Measurements from ENCODE around the gene TTC21A. TPM values are rescaled to one million over a fixed set of nuclear protein-coding genes. Genes with fewer than 3 reads are reported as not detected.

TTC21A gene
- total RNA-seq, 2 donors from 2014 or later: 9.0 to 23.2 TPM

GRCh38 chr3:39141171-39141995 lies 33.9 kb downstream of the TTC21A start:
- intact Hi-C loops (cut with DNase I): no loop called here
- Histone ChIP-seq H3K27ac (peak overlapping the region; percentile 93 to 100), H3K27me3 (replicated peaks; ENCODE audit: insufficient read depth) (no peaks in the 10 kb centered on the region), H3K4me1 (replicated peaks) (peaks cover 34% of the 10 kb centered on the region), H3K9me3 (no peaks in the 10 kb centered on the region), H3K4me3 (peak overlapping the region in 1 of 2 donors; percentile 0), H3K36me3 (peaks cover 8 to 17% of the 10 kb centered on the region in 2 donors)
- peak; percentile 92 for DNase-seq (ENCODE audit: low spot score)
- TF ChIP-seq POLR2A (IDR thresholded peaks at IDR 0.05): peak; percentile 22
- no peak for TF ChIP-seq CTCF (IDR thresholded peaks at IDR 0.05)
- TF ChIP-seq POLR2AphosphoS5 (IDR thresholded peaks at IDR 0.05): peak; percentile 87
- 29% methylated on average over 4 of the region's 4 CpGs for WGBS

GRCh38 chr3:39142067-39142466 lies 34.6 kb downstream of the TTC21A start:
- H3K9me3 ChIP-seq: no peaks in the 10 kb centered on the region
- peak; percentile 46 for DNase-seq (ENCODE audit: low spot score)
- H3K27me3 ChIP-seq (replicated peaks; ENCODE audit: insufficient read depth): no peaks in the 10 kb centered on the region
- no peak overlapping the region for H3K4me3 ChIP-seq
- peaks cover 8 to 17% of the 10 kb centered on the region in 2 donors for H3K36me3 ChIP-seq
- intact Hi-C loops (cut with DNase I): no loop called here
- 37% methylated on average over 5 of the region's 5 CpGs for WGBS
- H3K27ac ChIP-seq: peak overlapping the region; percentile 93 to 100
- TF ChIP-seq CTCF (IDR thresholded peaks at IDR 0.05) (no peak), POLR2A (IDR thresholded peaks at IDR 0.05) (no peak), POLR2AphosphoS5 (IDR thresholded peaks at IDR 0.05) (no peak)
- H3K4me1 ChIP-seq (replicated peaks): peaks cover 34% of the 10 kb centered on the region

GRCh38 chr3:39143051-39143885 lies 35.8 kb downstream of the TTC21A start:
- 75% methylated on average over 14 of the region's 14 CpGs for WGBS
- H3K4me1 ChIP-seq (replicated peaks): peaks cover 43% of the 10 kb centered on the region
- no peak for DNase-seq (ENCODE audit: low spot score)
- intact Hi-C loops (cut with DNase I): no loop called here
- no peak overlapping the region for H3K4me3 ChIP-seq
- H3K36me3 ChIP-seq: peaks cover 8 to 17% of the 10 kb centered on the region in 2 donors
- H3K27me3 ChIP-seq (replicated peaks; ENCODE audit: insufficient read depth): no peaks in the 10 kb centered on the region
- no peaks in the 10 kb centered on the region for H3K9me3 ChIP-seq
- TF ChIP-seq POLR2AphosphoS5 (IDR thresholded peaks at IDR 0.05) (no peak), POLR2A (IDR thresholded peaks at IDR 0.05) (no peak)
- H3K27ac ChIP-seq: peak overlapping the region; percentile 93 to 100

GRCh38 chr3:39144095-39144747 lies 36.7 kb downstream of the TTC21A start:
- H3K9me3 ChIP-seq: no peaks in the 10 kb centered on the region
- peaks cover 49% of the 10 kb centered on the region for H3K4me1 ChIP-seq (replicated peaks)
- peak overlapping the region; percentile 93 to 100 for H3K27ac ChIP-seq
- intact Hi-C loops (cut with DNase I): no loop called here
- TF ChIP-seq POLR2AphosphoS5 (IDR thresholded peaks at IDR 0.05) (no peak), CTCF (IDR thresholded peaks at IDR 0.05) (no peak), POLR2A (IDR thresholded peaks at IDR 0.05) (no peak)
- WGBS: 84% methylated on average over 20 of the region's 20 CpGs
- peaks cover 8 to 17% of the 10 kb centered on the region in 2 donors for H3K36me3 ChIP-seq
- no peaks in the 10 kb centered on the region for H3K27me3 ChIP-seq (replicated peaks; ENCODE audit: insufficient read depth)
- DNase-seq (ENCODE audit: low spot score): no peak
- no peak overlapping the region for H3K4me3 ChIP-seq
